HG02678 (cell line): ENCODE data around the gene SLC12A6.
A peak's percentile ranks its signal among the peaks of the same experiment; 100 is the strongest.

Experiments used
- ATAC-seq: cut with Tn5 transposase; IDR thresholded peaks from one replicate; pipeline ENCODE4 v1.9.1; 2021; ENCODE audit warnings: mild to moderate bottlenecking, moderate library complexity; ENCODE audit not compliant: unreplicated experiment

The SLC12A6 gene

DNA sequence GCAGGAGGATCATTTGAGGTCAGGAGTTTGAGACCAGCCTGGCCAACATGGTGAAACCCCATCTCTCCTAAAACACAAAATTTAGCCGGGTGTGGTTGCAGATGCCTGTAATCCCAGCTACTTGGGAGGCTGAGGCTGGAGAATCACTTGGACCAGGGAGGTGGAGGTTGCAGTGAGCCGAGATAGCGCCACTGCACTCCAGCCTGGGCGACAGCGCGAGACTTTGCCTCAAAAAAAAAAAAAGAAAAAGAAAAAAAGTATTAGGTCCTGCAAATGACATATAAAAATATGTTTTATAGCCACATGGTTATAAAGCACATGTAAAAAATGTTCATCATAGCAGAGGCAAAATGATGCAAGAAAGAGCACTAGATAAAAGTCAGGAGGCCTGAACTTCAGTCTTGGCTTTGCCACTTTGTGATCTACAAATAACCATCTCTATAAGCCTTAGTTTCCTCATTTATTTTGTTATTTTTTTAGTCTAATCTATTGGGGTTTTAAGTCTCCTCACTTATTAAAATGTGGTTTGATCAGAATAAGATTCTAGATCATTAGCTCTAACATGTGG, 4.9 kb downstream of the SLC12A6 start:
- ATAC-seq = no peak

DNA sequence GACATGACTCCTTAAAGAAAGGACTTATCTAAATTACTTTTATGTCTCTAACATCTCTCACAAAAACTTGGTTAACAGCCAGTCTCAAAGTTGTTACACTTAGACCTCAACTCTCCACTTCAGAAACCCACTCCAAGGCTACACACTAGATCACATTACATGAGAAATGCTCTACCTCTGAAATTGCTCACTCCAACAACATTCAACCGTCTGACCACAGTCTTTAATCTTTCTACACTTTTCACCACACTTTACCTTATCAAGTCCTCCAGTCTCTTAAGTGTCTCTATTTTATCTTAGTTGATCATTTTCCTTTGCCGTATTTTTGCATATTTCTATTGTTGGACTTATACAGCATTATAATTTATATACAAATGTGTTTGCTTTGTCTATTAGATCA, 5.8 kb downstream of the SLC12A6 start:
- ATAC-seq = no peak

DNA sequence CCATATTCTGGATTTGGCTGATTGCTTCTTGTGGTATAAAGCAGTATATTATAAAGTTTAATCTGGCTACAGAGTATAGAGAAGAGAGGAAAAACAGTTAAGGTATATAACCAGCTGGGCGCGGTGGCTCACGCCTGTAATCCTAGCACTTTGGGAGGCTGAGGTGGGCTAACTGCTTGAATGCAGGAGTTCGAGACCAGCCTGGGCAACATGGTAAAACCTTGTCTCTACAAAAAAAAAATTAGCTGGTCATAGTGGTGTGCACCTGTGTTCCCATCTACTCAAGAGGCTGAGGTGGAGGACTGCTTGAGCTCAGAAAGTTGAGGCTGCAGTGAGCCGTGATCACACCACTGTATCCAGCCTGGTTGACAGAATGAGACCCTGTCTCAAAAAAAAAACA, 7.3 kb downstream of the SLC12A6 start:
- no peak for ATAC-seq

DNA sequence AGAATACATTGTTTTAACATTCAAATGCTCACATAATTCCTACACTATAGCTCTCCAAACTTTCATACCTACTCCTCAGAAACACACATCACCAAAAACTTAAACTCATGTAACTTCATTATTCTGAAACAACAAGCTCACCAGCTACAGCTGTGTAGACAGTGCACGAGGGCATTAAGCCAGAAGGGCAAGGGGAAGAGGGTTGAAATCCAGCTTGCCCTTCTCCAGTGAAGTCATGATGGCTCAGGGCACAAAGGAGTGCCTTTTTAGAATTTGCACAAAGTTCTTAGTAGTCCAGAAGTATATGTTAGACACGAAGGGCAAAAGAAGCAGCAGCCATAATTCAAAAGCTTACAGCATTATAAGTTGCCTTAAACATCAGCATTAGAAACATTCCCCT, 8.6 kb downstream of the SLC12A6 start:
- no peak for ATAC-seq

DNA sequence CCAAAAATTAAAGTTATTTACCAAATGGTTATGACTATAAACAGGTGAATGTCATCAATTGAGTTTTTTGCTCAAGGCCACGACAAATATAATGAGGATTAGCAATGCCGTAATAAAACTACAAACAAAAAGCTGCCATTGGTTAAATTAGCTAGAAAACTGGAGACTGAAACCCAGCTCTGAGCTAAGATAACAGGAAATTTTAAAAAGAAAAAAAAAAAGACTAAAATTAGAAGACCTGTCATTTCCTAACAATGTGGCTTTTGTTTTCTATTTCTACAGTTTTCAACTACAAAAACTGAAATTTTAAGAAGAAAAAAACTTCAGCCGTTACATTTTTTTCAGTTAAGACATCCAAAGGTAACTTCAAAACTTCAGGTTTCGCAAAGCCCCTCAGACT, 9.7 kb downstream of the SLC12A6 start:
- ATAC-seq = no peak

DNA sequence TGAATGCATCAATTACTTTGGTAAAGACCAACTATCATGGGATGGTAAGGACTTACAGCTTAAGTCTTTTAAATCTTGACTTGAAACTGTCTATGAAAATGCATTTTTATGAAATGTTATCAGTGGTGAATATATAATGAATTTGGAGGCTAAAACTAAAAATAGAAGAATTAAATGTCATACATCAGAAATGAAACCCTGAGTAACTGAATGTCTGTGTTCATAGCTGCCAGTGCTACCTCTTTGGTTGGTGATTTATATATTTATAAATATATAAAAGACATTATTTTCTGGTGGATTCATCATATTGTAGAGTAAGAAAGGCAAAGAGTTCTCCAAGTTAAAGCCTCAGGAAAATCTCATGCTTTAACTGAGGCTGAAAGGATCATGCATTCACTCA, 12.2 kb downstream of the SLC12A6 start:
- no peak for ATAC-seq

DNA sequence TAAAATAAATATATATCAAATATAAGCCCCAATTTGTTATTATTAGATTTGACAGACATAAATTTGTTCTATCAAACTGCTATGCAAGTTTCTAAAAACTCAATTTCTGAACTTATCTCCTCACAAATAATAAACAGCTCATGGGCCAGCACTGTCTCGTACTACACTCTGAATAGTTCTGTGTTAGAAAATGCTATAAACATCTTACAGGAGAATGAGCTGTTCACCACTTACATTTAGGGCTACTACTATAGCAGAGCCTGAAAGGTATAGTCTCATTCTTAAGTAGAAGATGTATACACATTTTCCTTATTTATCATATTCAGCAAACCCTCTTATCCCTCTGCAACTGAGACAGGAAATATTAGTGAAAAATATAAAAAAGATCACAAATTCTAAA, 12.6 kb downstream of the SLC12A6 start:
- ATAC-seq = no peak

DNA sequence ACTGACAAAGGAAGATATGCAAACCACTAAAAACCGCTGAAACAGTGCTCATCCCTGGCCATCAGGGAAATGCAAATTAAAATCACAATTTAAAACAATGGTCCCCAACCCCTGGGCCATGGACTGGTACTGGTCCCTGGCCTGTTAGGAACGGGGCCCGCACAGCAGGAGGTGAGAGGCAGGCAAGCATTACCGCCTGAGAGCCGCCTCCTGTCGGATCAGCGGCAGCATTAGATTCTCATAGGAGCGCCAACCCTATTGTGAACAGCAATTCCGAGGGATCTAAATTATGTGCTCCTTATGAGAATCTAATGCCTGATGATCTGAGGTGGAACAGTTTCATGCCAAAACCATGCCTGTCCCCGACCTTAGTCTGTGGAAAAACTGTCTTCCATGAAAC, 14.4 kb downstream of the SLC12A6 start:
- ATAC-seq = no peak

DNA sequence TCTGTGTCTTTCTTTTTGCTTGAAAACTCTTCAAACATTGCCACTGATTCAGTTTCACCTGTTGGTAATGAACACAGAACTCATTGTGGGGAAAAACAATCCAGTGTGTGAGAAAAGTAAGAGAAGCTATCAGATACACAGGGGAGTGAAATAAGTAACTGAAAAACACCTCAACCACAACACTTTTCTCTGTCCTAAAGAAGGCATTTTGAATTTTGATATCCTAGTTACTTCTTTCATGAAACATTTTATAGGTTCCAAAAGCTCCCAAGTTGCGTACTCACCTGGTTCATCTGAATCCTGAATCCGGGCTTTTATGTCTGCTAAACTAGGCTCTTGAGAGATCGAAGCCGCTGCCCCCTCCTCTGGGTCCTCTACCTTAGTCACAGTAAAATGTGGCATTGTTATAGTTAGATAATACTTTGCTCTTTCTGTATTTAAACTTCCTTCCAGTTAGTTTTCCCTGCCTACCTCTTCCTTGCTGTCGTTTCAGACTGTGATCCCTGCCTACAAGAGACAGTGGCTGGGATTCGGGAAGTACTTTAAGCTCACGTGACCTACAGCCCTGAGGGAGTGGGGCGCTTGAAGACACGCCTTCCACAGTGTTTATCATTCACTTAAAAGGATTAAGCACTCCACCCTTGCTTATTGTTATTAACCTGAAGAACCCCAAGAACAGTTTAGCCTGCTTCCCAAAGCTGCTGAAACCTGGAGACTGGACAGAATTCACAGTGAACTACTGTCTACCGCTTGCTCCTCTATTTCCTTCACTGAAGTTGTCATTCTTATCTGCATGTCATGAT, 19.1 kb downstream of the SLC12A6 start:
- peak; percentile 75 for ATAC-seq

DNA sequence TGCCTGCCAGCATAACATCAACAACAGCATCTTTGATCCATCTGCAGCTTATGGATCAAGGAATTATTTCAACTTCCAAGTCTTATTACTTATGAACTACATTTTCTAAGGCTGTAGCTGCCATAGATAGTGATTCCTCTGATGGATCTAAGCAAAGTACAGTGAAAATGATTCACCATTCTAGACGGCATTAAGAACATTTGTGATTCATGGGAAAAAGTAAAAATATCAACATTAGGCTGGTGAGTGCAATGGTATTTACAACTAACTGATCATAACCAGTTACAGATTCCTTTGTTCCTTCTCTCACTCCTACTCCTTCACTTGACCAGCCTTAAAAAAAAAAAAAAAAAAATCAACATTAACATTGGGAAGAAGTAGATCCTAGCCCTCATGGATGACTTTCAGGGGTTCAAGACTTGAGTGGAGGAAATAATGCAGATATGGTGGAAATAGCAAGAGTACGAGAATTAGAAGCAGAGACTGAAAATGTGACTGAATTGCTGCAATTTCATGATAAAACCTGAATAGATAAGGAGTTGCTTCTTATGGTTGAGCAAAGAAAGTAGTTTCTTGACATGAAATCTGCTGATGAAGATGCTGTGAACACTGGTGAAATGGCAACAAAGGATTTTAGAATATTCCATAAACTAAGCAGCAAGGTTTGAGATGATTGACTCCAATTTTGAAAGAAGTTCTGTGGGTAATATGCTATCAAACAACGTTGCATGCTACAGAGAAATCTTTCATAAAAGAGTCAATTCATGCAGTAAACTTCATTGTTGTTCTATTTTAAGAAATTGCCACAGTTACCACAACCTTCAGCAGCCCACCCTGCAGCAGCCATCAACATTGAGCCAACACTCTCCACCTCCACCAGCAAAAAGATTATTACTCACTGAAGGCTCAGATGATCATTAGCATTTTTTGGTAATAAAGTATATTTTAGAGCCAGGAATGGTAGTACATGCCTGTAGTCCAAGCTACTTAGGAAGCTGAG, 22.8 kb downstream of the SLC12A6 start:
- no peak for ATAC-seq

DNA sequence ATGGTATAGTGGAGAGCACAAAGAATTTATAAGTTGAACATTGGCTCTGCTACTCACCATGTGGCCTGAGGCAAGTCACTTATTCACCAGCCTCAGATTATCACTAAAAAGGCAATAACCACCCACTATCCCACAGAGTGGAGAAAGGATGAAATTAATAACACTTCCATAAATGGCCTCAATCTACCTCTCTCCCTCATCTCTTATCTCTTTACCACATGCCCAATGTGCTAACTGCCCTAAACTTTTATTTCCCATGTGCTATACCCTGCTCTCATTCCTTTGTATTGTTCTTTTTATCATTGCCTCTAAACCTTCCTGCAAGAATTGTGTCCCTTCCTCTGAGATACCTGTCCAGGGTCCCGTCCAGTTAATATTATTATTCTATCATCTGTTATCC, 26.0 kb downstream of the SLC12A6 start:
- no peak for ATAC-seq

DNA sequence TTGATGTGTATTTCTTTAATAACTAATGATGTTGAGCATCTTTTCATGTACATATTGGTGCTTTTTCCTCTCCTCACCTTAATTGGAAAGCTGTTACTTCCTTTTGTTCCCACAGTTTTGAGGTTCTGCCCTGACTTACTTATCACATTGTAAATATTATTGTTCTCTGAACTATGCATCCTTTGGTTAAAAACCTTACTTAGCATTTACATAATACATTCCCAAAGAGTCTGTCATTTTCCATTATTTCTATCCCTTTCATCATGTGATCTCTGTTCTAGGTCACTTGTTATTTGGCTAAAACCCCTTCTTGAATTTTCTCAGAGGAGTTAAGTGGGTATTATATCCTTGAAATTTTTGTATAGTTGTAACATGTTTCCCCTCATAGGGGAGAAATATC, 33.0 kb downstream of the SLC12A6 start:
- ATAC-seq = no peak

DNA sequence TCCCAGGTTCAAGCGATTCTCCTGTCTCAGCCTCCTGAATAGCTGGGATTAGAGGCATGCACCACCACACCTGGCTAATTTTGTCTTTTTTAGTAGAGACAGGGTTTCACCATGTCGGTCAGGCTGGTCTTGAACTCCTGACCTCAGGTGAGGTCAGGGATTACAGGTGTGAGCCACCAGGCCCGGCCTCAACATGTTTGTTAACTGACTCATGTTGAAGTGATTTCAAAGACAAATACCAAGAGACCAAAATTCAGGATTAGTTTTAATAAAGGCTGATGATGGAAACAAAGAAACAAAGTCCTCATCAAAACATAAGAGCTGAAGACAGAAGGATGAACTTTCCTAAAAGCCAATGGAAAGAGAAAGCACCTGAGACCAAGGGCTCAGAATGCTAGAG, 36.5 kb downstream of the SLC12A6 start:
- no peak for ATAC-seq

DNA sequence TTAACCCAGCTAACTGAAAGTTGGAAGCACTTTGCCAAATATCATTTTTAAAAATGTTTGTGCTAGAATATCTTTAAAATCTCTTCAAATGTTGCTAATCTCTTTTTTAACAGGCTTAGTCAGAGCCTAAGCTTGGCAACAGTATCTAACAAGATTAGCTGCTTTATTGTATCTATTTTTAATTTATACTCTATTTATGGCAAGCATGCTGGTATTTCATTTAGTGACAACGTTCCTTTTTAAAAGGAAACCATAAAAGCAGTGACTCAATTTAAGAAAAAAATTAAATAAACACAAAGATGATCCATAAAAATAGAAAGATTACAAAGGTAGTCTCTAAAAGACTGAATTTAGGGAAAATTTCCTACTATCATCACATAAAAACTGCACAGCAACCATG, 40.5 kb downstream of the SLC12A6 start:
- no peak for ATAC-seq

DNA sequence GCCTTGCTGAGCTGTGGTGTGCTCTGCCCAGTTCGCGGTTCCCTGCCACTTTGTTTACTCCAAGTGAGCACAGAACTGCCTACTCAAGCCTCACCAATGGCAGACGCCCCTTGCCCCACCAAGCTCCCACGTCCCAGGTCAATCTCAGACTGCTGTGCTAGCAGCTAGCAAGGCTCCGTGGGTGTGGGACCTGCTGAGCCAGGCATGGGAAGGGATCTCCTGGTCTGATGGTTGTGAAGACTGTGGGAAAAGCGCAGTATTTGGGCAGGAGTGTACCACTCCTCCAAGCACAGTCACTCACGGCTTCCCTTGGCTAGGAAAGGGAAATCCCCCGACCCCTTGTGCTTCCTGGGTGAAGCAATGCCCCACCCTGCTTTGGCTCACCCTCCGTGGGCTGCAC, 45.0 kb downstream of the SLC12A6 start:
- ATAC-seq = no peak

DNA sequence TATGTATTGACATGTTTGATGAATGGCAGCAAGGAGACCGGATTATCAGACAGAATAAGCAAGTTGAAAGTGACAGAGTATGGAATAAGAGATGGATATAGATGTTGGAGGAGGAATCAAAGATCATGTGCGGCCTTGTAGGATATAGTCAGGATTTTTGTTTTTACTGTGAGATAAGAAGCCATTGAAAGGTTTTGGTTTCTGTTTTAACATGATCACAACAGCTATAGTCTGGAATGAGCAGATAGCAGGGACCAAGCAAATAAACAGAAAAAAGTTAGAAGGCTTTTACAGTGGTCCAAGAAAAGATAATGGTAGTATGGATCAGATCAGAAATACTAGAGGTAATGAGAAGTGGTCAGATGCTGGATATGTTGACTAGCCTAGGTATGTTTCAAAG, 52.6 kb downstream of the SLC12A6 start:
- ATAC-seq = no peak

DNA sequence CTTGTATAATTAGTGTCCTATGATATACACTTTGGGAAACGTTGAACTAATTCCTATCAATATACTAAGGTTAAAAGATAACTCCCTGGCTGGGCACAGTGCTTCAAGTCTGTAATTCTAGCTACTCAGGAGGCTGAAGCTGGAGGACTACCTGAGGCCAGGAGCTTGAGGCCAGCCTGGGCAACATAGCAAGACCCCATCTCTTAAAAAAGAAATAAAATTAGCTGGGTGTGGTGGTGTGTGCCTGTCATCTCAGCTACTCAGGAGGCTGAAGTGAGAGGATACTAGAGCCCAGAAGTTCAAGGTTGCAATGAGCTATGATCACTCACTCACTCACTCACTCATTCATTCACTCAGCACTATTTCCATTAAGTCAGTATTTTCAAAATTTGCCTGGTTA, 55.2 kb downstream of the SLC12A6 start:
- ATAC-seq = no peak

DNA sequence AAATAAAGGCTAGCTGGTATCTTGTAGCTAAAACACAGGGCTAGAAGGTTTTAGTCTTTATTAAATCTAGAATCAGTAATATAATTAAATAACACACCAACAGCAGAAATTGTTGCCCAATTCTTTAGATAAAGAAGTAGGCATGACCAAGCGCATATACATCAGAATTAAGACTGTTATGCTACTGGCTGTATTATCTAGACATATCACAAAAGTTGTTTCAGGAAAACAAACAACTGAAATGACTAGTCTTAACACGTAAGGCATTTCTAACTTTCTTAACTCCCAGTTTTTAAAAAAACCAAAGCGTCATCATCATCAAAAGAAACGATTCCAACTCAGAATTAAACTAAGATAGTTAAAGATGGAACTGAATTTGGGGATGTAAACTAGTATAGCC, 57.4 kb downstream of the SLC12A6 start:
- no peak for ATAC-seq

DNA sequence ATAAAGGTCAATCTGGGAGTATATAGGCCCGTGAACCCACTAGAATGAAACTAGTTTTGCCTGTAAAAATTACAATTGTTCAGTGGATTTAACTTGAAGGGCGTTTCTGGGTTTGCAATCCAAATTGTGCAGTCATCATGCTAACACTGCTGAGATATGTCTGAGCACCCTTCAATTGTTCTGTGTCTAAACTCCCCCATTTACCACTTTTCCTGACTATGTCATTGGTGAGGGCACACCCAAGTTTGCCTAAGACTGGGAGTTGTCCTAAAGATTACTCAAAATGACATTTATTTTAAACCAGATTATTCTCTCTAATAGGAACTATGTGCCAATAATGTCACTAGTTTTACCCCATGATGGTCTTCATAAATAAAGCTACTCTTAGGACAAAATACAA, 58.2 kb downstream of the SLC12A6 start:
- no peak for ATAC-seq

DNA sequence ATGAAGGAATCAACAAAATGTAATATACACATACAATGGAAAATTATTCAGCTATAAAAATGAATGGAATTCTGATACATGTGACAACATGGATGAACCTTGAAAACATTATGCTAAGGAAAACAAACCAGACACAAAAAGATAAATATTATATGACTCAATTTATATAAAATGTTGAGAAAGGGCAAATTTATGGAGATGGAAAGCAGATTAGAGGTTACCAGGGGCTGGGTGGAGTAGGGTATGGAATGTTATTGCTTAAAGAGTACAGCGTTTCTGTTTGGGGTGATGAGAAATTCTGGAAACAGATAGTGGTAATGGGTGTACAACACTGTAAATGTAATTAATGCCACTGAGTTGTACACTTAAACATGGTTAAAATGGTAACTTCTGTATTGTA, 61.9 kb downstream of the SLC12A6 start:
- ATAC-seq = no peak

DNA sequence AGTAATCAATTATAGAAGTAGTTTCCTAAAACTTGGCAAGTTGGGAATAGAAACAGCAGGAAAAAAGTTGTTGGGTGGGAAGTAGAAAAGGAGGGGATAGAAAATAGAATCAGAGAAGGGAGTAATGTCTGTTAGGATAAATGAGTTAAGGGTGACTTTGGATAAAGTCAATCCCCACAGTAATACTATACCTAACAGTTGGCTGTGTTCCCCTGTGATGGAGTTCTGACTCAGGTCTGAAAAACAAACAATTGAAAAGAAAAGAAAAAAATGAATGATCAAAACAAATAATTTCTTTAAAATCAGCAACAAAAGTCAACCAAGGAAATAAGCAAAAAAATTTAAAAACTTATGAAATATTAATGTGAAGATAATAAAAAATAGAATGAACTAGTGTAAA, 62.4 kb downstream of the SLC12A6 start:
- ATAC-seq = no peak

DNA sequence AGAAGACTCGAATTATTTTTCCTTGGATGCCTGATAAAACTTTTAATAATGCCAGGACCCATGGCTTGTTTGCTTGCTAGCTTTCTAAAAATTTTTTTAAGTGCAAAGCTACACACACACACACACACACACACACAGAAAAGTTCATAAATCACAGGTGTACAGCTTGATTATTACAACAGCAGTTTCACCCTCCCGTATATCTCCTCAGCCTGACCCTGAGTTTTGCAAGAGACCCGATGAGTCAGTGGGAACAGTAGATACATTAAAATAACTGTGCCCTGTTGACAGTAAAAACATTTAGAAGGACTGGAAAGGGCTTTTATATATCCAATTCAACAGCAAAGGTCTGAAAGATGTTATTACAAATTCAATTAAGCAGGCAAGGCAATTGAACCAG, 66.1 kb downstream of the SLC12A6 start:
- ATAC-seq = no peak
